B cell (primary cell): ENCODE data around the gene VSIG10L. TPM values are rescaled to one million over a fixed set of nuclear protein-coding genes. Genes with fewer than 3 reads are reported as not detected.

Experiments used
- ATAC-seq: fragments of 200-7000 bp; cut with Tn5 transposase; one replicate; pipeline ENCODE4 v1.10.0; 2021; ENCODE audit warnings: low read depth, mild to moderate bottlenecking, moderate number of reproducible peaks, moderate library complexity
- CTCF ChIA-PET: fragments of 350-600 bp; sonication (Branson Sonifier 250); formaldehyde crosslinking; loops from one replicate; lab custom pipeline; 2021; ENCODE audit warnings: antibody characterized with exemption, inconsistent platforms; lab: Charles Lee
- POLR2A ChIA-PET: fragments of 350-600 bp; sonication (Branson Sonifier 250); formaldehyde crosslinking; loops from one replicate; lab custom pipeline; 2021; ENCODE audit warnings: antibody characterized with exemption; lab: Charles Lee
- DNase-seq: peaks from one replicate; pipeline ENCODE4 v3.0.0; 2013
- H2AFZ ChIP-seq: 2 replicates; pipeline ENCODE4 v1.6.1; 2012; ENCODE audit warnings: mild to moderate bottlenecking, low read depth, low read length; ENCODE audit not compliant: insufficient read depth, poor library complexity, severe bottlenecking
- H3K27ac ChIP-seq, 2 donors: 1 replicate in 1 of 2; 2 replicates in 1 of 2; pipeline ENCODE4 v1.5.1; 2012 to 2013; ENCODE audit warnings: low read length in 2 of 2, mild to moderate bottlenecking in 2 of 2, moderate library complexity in 1 of 2
- H3K27me3 ChIP-seq, 4 experiments: fragments of 200-600 bp in 1 of 4; sonication (generic) in 1 of 4; replicated peaks in 1 of 4; 1 replicate in 2 of 4; 2 replicates in 2 of 4; pipeline versions ENCODE4 v1.6.1 to v1.7.0; 2013 to 2016; ENCODE audit warnings: low read length in 3 of 4, mild to moderate bottlenecking in 2 of 4, mixed read lengths in 1 of 4, moderate library complexity in 1 of 4; ENCODE audit not compliant: insufficient read depth in 4 of 4, control insufficient read depth in 3 of 4; ENCODE audit errors: control extremely low read depth in 1 of 4
- H3K36me3 ChIP-seq, 2 experiments: replicated peaks in 1 of 2; 1 replicate in 1 of 2; 2 replicates in 1 of 2; pipeline versions ENCODE4 v1.6.1 to v1.7.1; 2013; ENCODE audit warnings: low read length in 1 of 2; ENCODE audit not compliant: insufficient read depth in 2 of 2, control insufficient read depth in 1 of 2; ENCODE audit errors: control extremely low read depth in 1 of 2, extremely low read depth in 1 of 2
- H3K4me1 ChIP-seq, 2 donors: fragments of 200-600 bp in 1 of 2; sonication (generic) in 1 of 2; 1 replicate in 1 of 2; 2 replicates in 1 of 2; pipeline versions ENCODE4 v1.5.1 to v1.6.1; 2013 to 2017; ENCODE audit warnings: low read length in 2 of 2; ENCODE audit not compliant: control insufficient read depth in 2 of 2, insufficient read depth in 2 of 2
- H3K4me2 ChIP-seq: replicated peaks from 2 replicates; pipeline ENCODE3; 2012; ENCODE audit warnings: mild to moderate bottlenecking, low read depth, low read length; ENCODE audit not compliant: poor library complexity, severe bottlenecking
- H3K4me3 ChIP-seq, 5 experiments: fragments of 200-600 bp in 1 of 5; sonication (generic) in 1 of 5; 1 replicate in 3 of 5; 2 replicates in 2 of 5; pipeline versions ENCODE4 v1.5.1 to v1.7.0; 2011 to 2016; ENCODE audit warnings: low read length in 4 of 5, mild to moderate bottlenecking in 4 of 5, low read depth in 2 of 5, control low read depth in 1 of 5, moderate library complexity in 1 of 5; ENCODE audit not compliant: insufficient read depth in 1 of 5; ENCODE audit errors: control extremely low read depth in 1 of 5, extremely low read depth in 1 of 5
- H3K79me2 ChIP-seq: fragments of 200-600 bp; sonication (generic); one replicate; pipeline ENCODE4 v1.6.0; 2016; ENCODE audit warnings: low read length; ENCODE audit not compliant: control insufficient read depth, insufficient read depth
- H3K9ac ChIP-seq: fragments of 200-600 bp; sonication (generic); 2 replicates; pipeline ENCODE4 v1.6.1; 2017; ENCODE audit warnings: mild to moderate bottlenecking, low read length, moderate library complexity
- H3K9me3 ChIP-seq, 3 donors: one replicate each; pipeline versions ENCODE4 v1.6.1 to v1.7.1; 2013; ENCODE audit warnings: low read length in 2 of 3; ENCODE audit not compliant: control insufficient read depth in 2 of 3, insufficient read depth in 1 of 3; ENCODE audit errors: control extremely low read depth in 1 of 3
- H4K20me1 ChIP-seq: 2 replicates; pipeline ENCODE4 v1.6.0; 2012; ENCODE audit warnings: mild to moderate bottlenecking, low read length; ENCODE audit not compliant: insufficient read depth, control insufficient read depth, poor library complexity, severe bottlenecking
- H3K27ac Mint-ChIP-seq: one replicate; pipeline ENCODE4 v1.8.0; 2021; ENCODE audit warnings: mixed read lengths
- H3K27me3 Mint-ChIP-seq: one replicate; pipeline ENCODE4 v1.8.0; 2021; ENCODE audit warnings: mixed read lengths
- H3K4me1 Mint-ChIP-seq: one replicate; pipeline ENCODE4 v1.8.0; 2021; ENCODE audit warnings: mixed read lengths
- H3K4me3 Mint-ChIP-seq: one replicate; pipeline ENCODE4 v1.8.0; 2021; ENCODE audit warnings: mixed read lengths
- H3K9me3 Mint-ChIP-seq: one replicate; pipeline ENCODE4 v1.8.0; 2022; ENCODE audit warnings: mixed read lengths; ENCODE audit not compliant: insufficient read depth
- CTCF ChIP-seq: fragments of 200-600 bp; IDR thresholded peaks from one replicate; pipeline ENCODE4 v1.8.0; 2022; ENCODE audit warnings: antibody characterized with exemption, mild to moderate bottlenecking
- EZH2 ChIP-seq: IDR thresholded peaks from 2 replicates; pipeline ENCODE4 v1.6.1; 2012; ENCODE audit warnings: borderline replicate concordance, low read depth, mild to moderate bottlenecking, moderate library complexity, low read length; ENCODE audit not compliant: insufficient read depth, poor library complexity, severe bottlenecking
- WGBS: methylation state at CpG from one replicate; pipeline ENCODE4 v1.1.5; 2013; ENCODE audit warnings: missing lambda C conversion rate; ENCODE audit not compliant: insufficient coverage; 5-methylcytosine and 5-hydroxymethylcytosine counted together
- intact Hi-C: fragments of 100-400 bp; cut with micrococcal nuclease; formaldehyde crosslinking; loops from one replicate; pipeline ENCODE4 v1.10.0; 2022
- polyA plus RNA-seq: library from polyadenylated mRNA; depleted of rRNA; stranded (reverse); fragments of >200 nt; gene quantifications from 2 replicates; pipeline ENCODE4 v1.2.3, GENCODE V29; 2012
- total RNA-seq, 2 donors: library from RNA; stranded (reverse); fragments of 120-200 nt in 1 of 2; gene quantifications; 1 replicate in 1 of 2; 2 replicates in 1 of 2; pipeline versions ENCODE4 v1.2.3 to v1.2.4, GENCODE V29; 2013 to 2022

Gene VSIG10L
- total and polyA plus RNA-seq, 2 donors (not counting 1 experiment from before 2014, with no cell fraction given): 1.3 to 1.7 TPM

GRCh38 chr19:51285682-51286081, 56.3 kb downstream of the VSIG10L start:
- ChIA-PET CTCF (no interaction called here), POLR2A (no interaction called here)
- H3K4me3 Mint-ChIP-seq: no peak overlapping the region
- DNase-seq (no peak), ATAC-seq (no peak)
- Histone ChIP-seq H3K9ac (no peak overlapping the region), H3K79me2 (no peaks in the 10 kb centered on the region), H3K27ac (no peak overlapping the region), H3K4me3 (no peak overlapping the region), H3K36me3 (no peaks in the 10 kb centered on the region), H3K4me1 (no peaks in the 10 kb centered on the region), H3K4me2 (no peak overlapping the region), H2AFZ (no peak overlapping the region), H3K9me3 (peaks cover 0 to 12% (median 0%) of the 10 kb centered on the region in 3 donors), H4K20me1 (no peaks in the 10 kb centered on the region), H3K27me3 (peaks cover 0 to 5% (median 5%) of the 10 kb centered on the region in 4 experiments)
- TF ChIP-seq EZH2 (no peak), CTCF (no peak)
- no CpG with 5 or more reads among the region's 3 CpGs for WGBS
- no peaks in the 10 kb centered on the region for H3K4me1 Mint-ChIP-seq
- peaks cover 10% of the 10 kb centered on the region for H3K27me3 Mint-ChIP-seq
- H3K9me3 Mint-ChIP-seq: no peaks in the 10 kb centered on the region
- intact Hi-C loops: no loop called here
- H3K27ac Mint-ChIP-seq: no peak overlapping the region

GRCh38 chr19:51282335-51282734, 59.6 kb downstream of the VSIG10L start:
- H3K9me3 ChIP-seq: peaks cover 0 to 19% (median 0%) of the 10 kb centered on the region in 3 donors
- H3K27me3 Mint-ChIP-seq: peaks cover 23% of the 10 kb centered on the region
- H3K9me3 Mint-ChIP-seq: peaks cover 4% of the 10 kb centered on the region
- ATAC-seq: no peak
- peaks cover 0 to 11% (median 0%) of the 10 kb centered on the region in 4 experiments for H3K27me3 ChIP-seq
- H2AFZ ChIP-seq: no peak overlapping the region
- no peak overlapping the region for H3K27ac Mint-ChIP-seq
- no peak overlapping the region for H3K4me3 Mint-ChIP-seq
- no peak overlapping the region for H3K4me3 ChIP-seq
- H3K79me2 ChIP-seq: no peaks in the 10 kb centered on the region
- H3K27ac ChIP-seq: no peak overlapping the region
- no peak overlapping the region for H3K9ac ChIP-seq
- H3K4me1 Mint-ChIP-seq: no peaks in the 10 kb centered on the region
- H3K36me3 ChIP-seq: no peaks in the 10 kb centered on the region
- TF ChIP-seq CTCF (no peak), EZH2 (no peak)
- no peaks in the 10 kb centered on the region for H4K20me1 ChIP-seq
- CTCF ChIA-PET: no interaction called here
- DNase-seq: no peak
- H3K4me2 ChIP-seq: no peak overlapping the region
- WGBS: 80% methylated on average over 1 of the region's 4 CpGs
- H3K4me1 ChIP-seq: no peaks in the 10 kb centered on the region
- intact Hi-C loops: no loop called here
- POLR2A ChIA-PET: no interaction called here

Other genes with a start within 250 kb of the VSIG10L start
- gene CTU1, start 233.7 kb downstream of the VSIG10L start, total RNA-seq: 8.1 and 8.2 TPM in 2 replicates
- 4.3 and 8.4 TPM in 2 replicates for gene CTU1, start 233.7 kb downstream of the VSIG10L start, polyA plus RNA-seq
- gene SIGLEC9, start 217.2 kb downstream of the VSIG10L start, total RNA-seq: not detected in 2 replicates
- gene SIGLEC9, start 217.2 kb downstream of the VSIG10L start, polyA plus RNA-seq: 0.32 and 0.72 TPM in 2 replicates
- gene SIGLEC7, start 199.8 kb downstream of the VSIG10L start, total RNA-seq: not detected in 2 replicates
- gene SIGLEC7, start 199.8 kb downstream of the VSIG10L start, polyA plus RNA-seq: 0.37 and 0.52 TPM in 2 replicates
- 0.49 TPM in 1 of 2 replicates, not detected in the other for gene CD33, start 117.1 kb downstream of the VSIG10L start, total RNA-seq
- gene CD33, start 117.1 kb downstream of the VSIG10L start, polyA plus RNA-seq: 0.78 and 1.3 TPM in 2 replicates
- not detected in 2 replicates for gene SIGLECL1, start 91.1 kb downstream of the VSIG10L start, total RNA-seq
- not detected in 2 replicates for gene SIGLECL1, start 91.1 kb downstream of the VSIG10L start, polyA plus RNA-seq
- not detected in 2 replicates for gene IGLON5, start 30.5 kb downstream of the VSIG10L start, total RNA-seq
- not detected in 2 replicates for gene IGLON5, start 30.5 kb downstream of the VSIG10L start, polyA plus RNA-seq
- 33.3 and 38.6 TPM in 2 replicates for gene ETFB, start 24.2 kb upstream of the VSIG10L start, total RNA-seq
- 72.4 and 76.5 TPM in 2 replicates for gene ETFB, start 24.2 kb upstream of the VSIG10L start, polyA plus RNA-seq
- 0.87 and 1.9 TPM in 2 replicates for gene CLDND2, start 26.9 kb upstream of the VSIG10L start, total RNA-seq
- gene CLDND2, start 26.9 kb upstream of the VSIG10L start, polyA plus RNA-seq: 0.14 TPM in 1 of 2 replicates, not detected in the other
- 1.9 and 2.6 TPM in 2 replicates for gene NKG7, start 30.5 kb upstream of the VSIG10L start, total RNA-seq
- gene NKG7, start 30.5 kb upstream of the VSIG10L start, polyA plus RNA-seq: 6.6 and 10.1 TPM in 2 replicates
- not detected in 2 replicates for gene LIM2, start 45.8 kb upstream of the VSIG10L start, total RNA-seq
- gene LIM2, start 45.8 kb upstream of the VSIG10L start, polyA plus RNA-seq: not detected in 2 replicates
- not detected in 2 replicates for gene C19orf84, start 48.5 kb upstream of the VSIG10L start, total RNA-seq
- gene C19orf84, start 48.5 kb upstream of the VSIG10L start, polyA plus RNA-seq: not detected in 2 replicates
- gene SIGLEC10, start 75.5 kb upstream of the VSIG10L start, total RNA-seq: 49.1 and 49.4 TPM in 2 replicates
- 75.4 and 87.6 TPM in 2 replicates for gene SIGLEC10, start 75.5 kb upstream of the VSIG10L start, polyA plus RNA-seq
- gene SIGLEC8, start 116.3 kb upstream of the VSIG10L start, total RNA-seq: not detected in 2 replicates
- not detected in 2 replicates for gene SIGLEC8, start 116.3 kb upstream of the VSIG10L start, polyA plus RNA-seq
- gene CEACAM18, start 136.4 kb upstream of the VSIG10L start, total RNA-seq: not detected in 2 replicates
- gene CEACAM18, start 136.4 kb upstream of the VSIG10L start, polyA plus RNA-seq: not detected in 2 replicates
- not detected in 2 replicates for gene SIGLEC12, start 159.7 kb upstream of the VSIG10L start, total RNA-seq
- 0.12 and 0.24 TPM in 2 replicates for gene SIGLEC12, start 159.7 kb upstream of the VSIG10L start, polyA plus RNA-seq
- 21.2 and 28.9 TPM in 2 replicates for gene SIGLEC6, start 189.5 kb upstream of the VSIG10L start, total RNA-seq
- gene SIGLEC6, start 189.5 kb upstream of the VSIG10L start, polyA plus RNA-seq: 12.3 and 35.4 TPM in 2 replicates
- 31.3 and 33.0 TPM in 2 replicates for gene ZNF175, start 229.1 kb upstream of the VSIG10L start, total RNA-seq
- 3.2 and 4.6 TPM in 2 replicates for gene ZNF175, start 229.1 kb upstream of the VSIG10L start, polyA plus RNA-seq